ENCODE results near the gene SASS6. TPM values are rescaled to one million over a fixed set of nuclear protein-coding genes. Genes with fewer than 3 reads are reported as not detected.
A peak's percentile ranks its signal among the peaks of the same experiment; 100 is the strongest.

Gene SASS6
- total RNA-seq (1.5 and 1.8 TPM in 2 replicates), polyA plus RNA-seq (0.79 and 1.7 TPM in 2 replicates), polyA minus RNA-seq (ENCODE audit: low replicate concordance) (0.52 TPM in 1 of 2 replicates, not detected in the other)
- polyA plus RNA-seq (2012), result 1.0 and 1.9 TPM in 2 replicates

GRCh38 chr1:100132566-100133477 is at the start of gene SASS6, which contains the start of gene TRMT13:
SASS6 (minus strand) TSS chr1:100132930; CDS start chr1:100132814, 116 bp downstream.
TRMT13 (plus strand) TSS chr1:100133163; CDS start chr1:100133169, 6 bp downstream.
- Histone ChIP-seq H3K4me2 (ENCODE audit: extremely low read depth, insufficient read depth, low read length) (peak within 1 kb of the TSS; percentile 91), H3K9me3 (ENCODE audit: control insufficient read depth, insufficient read depth, low read depth, low read length) (no peaks in the 10 kb centered on the region), H3K9ac (ENCODE audit: insufficient read depth, low read length) (peak within 1 kb of the TSS; percentile 41), H3K27ac (ENCODE audit: insufficient read depth, low read length) (peak within 1 kb of the TSS; percentile 74), H3K36me3 (ENCODE audit: control insufficient read depth, insufficient read depth, low read length) (no peaks in the 10 kb centered on the region), H2AFZ (ENCODE audit: low read length) (peak within 1 kb of the TSS; percentile 94), H3K4me3 (replicated peaks in 1 of 4; ENCODE audit: control extremely low read depth in 1 of 4, insufficient read depth in 1 of 4, low read depth in 3 of 4, low read length in 4 of 4) (peak within 1 kb of the TSS; percentile 82 to 89 (median 86)), H3K79me2 (ENCODE audit: control insufficient read depth, insufficient read depth, low read length) (peaks cover 43% of the 10 kb centered on the region), H3K4me1 (ENCODE audit: control insufficient read depth, extremely low read depth, insufficient read depth, low read length) (peaks cover 9% of the 10 kb centered on the region), H4K20me1 (ENCODE audit: control insufficient read depth, extremely low read depth, insufficient read depth, low read length) (no peaks in the 10 kb centered on the region), H3K27me3 (ENCODE audit: control insufficient read depth, insufficient read depth, low read length) (no peaks in the 10 kb centered on the region)
- peak; percentile 99 for DNase-seq (ENCODE audit: low read depth in 2 of 2)
- TF ChIP-seq EZH2 (IDR thresholded peaks at IDR 0.05; ENCODE audit: low read length, missing control alignments), result no peak
- no peak for TF ChIP-seq CTCF (conservative IDR thresholded peaks at IDR 0.05 in 1 of 2, IDR thresholded peaks at IDR 0.05 in 1 of 2; ENCODE audit: low read depth in 1 of 2, low read length in 2 of 2)

GRCh38 chr1:100178091-100178490 is 45.4 kb upstream of the SASS6 start, which contains the start of gene LRRC39:
LRRC39 (minus strand) TSS chr1:100178256; CDS start chr1:100168516, 9,740 bp downstream.
- no peak within 1 kb of the TSS for H3K4me2 ChIP-seq (ENCODE audit: extremely low read depth, insufficient read depth, low read length)
- no peak for TF ChIP-seq EZH2 (IDR thresholded peaks at IDR 0.05; ENCODE audit: low read length, missing control alignments)
- no peak for TF ChIP-seq CTCF (conservative IDR thresholded peaks at IDR 0.05 in 1 of 2, IDR thresholded peaks at IDR 0.05 in 1 of 2; ENCODE audit: low read depth in 1 of 2, low read length in 2 of 2)
- H3K27ac ChIP-seq (ENCODE audit: insufficient read depth, low read length), result no peak within 1 kb of the TSS
- H4K20me1 ChIP-seq (ENCODE audit: control insufficient read depth, extremely low read depth, insufficient read depth, low read length), result no peaks in the 10 kb centered on the region
- H3K79me2 ChIP-seq (ENCODE audit: control insufficient read depth, insufficient read depth, low read length), result no peaks in the 10 kb centered on the region
- H3K4me3 ChIP-seq (replicated peaks in 1 of 4; ENCODE audit: control extremely low read depth in 1 of 4, insufficient read depth in 1 of 4, low read depth in 3 of 4, low read length in 4 of 4), result no peak within 1 kb of the TSS
- H2AFZ ChIP-seq (ENCODE audit: low read length), result no peak within 1 kb of the TSS
- H3K27me3 ChIP-seq (ENCODE audit: control insufficient read depth, insufficient read depth, low read length), result no peaks in the 10 kb centered on the region
- H3K9ac ChIP-seq (ENCODE audit: insufficient read depth, low read length), result no peak within 1 kb of the TSS
- H3K36me3 ChIP-seq (ENCODE audit: control insufficient read depth, insufficient read depth, low read length), result no peaks in the 10 kb centered on the region
- no peaks in the 10 kb centered on the region for H3K4me1 ChIP-seq (ENCODE audit: control insufficient read depth, extremely low read depth, insufficient read depth, low read length)
- no peak for DNase-seq (ENCODE audit: low read depth in 2 of 2)
- H3K9me3 ChIP-seq (ENCODE audit: control insufficient read depth, insufficient read depth, low read depth, low read length), result no peaks in the 10 kb centered on the region

- Histone ChIP-seq H3K4me1 (ENCODE audit: control insufficient read depth, extremely low read depth, insufficient read depth, low read length) (no peaks in the 10 kb centered on the region), H3K4me3 (replicated peaks in 1 of 4; ENCODE audit: control extremely low read depth in 1 of 4, insufficient read depth in 1 of 4, low read depth in 3 of 4, low read length in 4 of 4) (no peak overlapping the region), H3K4me2 (ENCODE audit: extremely low read depth, insufficient read depth, low read length) (no peak overlapping the region), H4K20me1 (ENCODE audit: control insufficient read depth, extremely low read depth, insufficient read depth, low read length) (no peaks in the 10 kb centered on the region), H3K79me2 (ENCODE audit: control insufficient read depth, insufficient read depth, low read length) (no peaks in the 10 kb centered on the region), H3K27ac (ENCODE audit: insufficient read depth, low read length) (no peak overlapping the region), H2AFZ (ENCODE audit: low read length) (no peak overlapping the region), H3K27me3 (ENCODE audit: control insufficient read depth, insufficient read depth, low read length) (no peaks in the 10 kb centered on the region), H3K9me3 (ENCODE audit: control insufficient read depth, insufficient read depth, low read depth, low read length) (no peaks in the 10 kb centered on the region), H3K36me3 (ENCODE audit: control insufficient read depth, insufficient read depth, low read length) (no peaks in the 10 kb centered on the region), H3K9ac (ENCODE audit: insufficient read depth, low read length) (no peak overlapping the region)
- DNase-seq (ENCODE audit: low read depth in 2 of 2), result no peak
- TF ChIP-seq CTCF (conservative IDR thresholded peaks at IDR 0.05 in 1 of 2, IDR thresholded peaks at IDR 0.05 in 1 of 2; ENCODE audit: low read depth in 1 of 2, low read length in 2 of 2) (no peak), EZH2 (IDR thresholded peaks at IDR 0.05; ENCODE audit: low read length, missing control alignments) (no peak)
These were observed 44.7 kb upstream of the SASS6 start for GRCh38 chr1:100177295-100178041.

Data from fibroblast of lung (primary cell).